Effector memory CD8-positive, alpha-beta T cell (primary cell): ENCODE measurements around the gene FAM53A.

Source experiments
- ATAC-seq: fragments of 150-1000 bp; cut with Tn5 transposase; replicated peaks from 2 replicates; pipeline ENCODE4 v1.10.0; 2021; ENCODE audit warnings: mild to moderate bottlenecking, moderate library complexity
- DNase-seq, 3 experiments: peaks; one replicate each; pipeline ENCODE4 v3.0.0; 2021
- H3K27ac Mint-ChIP-seq, 2 donors: one replicate each; pipeline ENCODE4 v1.8.0; 2022; ENCODE audit warnings: mild to moderate bottlenecking in 2 of 2, mixed read lengths in 2 of 2, moderate library complexity in 2 of 2
- H3K27me3 Mint-ChIP-seq, 2 donors: one replicate each; pipeline ENCODE4 v1.8.0; 2022; ENCODE audit warnings: mixed read lengths in 2 of 2
- H3K36me3 Mint-ChIP-seq: one replicate; pipeline ENCODE4 v1.8.0; 2022; ENCODE audit warnings: mild to moderate bottlenecking, moderate library complexity, mixed read lengths; ENCODE audit not compliant: insufficient read depth
- H3K4me1 Mint-ChIP-seq, 2 donors: one replicate each; pipeline ENCODE4 v1.8.0; 2022; ENCODE audit warnings: low read depth in 2 of 2, mixed read lengths in 2 of 2
- H3K4me3 Mint-ChIP-seq, 2 donors: one replicate each; pipeline ENCODE4 v1.8.0; 2022; ENCODE audit warnings: mild to moderate bottlenecking in 2 of 2, mixed read lengths in 2 of 2, moderate library complexity in 2 of 2
- H3K9me3 Mint-ChIP-seq, 2 donors: one replicate each; pipeline ENCODE4 v1.8.0; 2022; ENCODE audit warnings: mixed read lengths in 2 of 2

FAM53A gene

GRCh38 chr4:1599491-1600210, 84.5 kb downstream of the FAM53A start:
- H3K27ac Mint-ChIP-seq = no peak overlapping the region
- no peak for DNase-seq
- no peak overlapping the region for H3K4me3 Mint-ChIP-seq
- peaks cover 2 to 4% of the 10 kb centered on the region in 2 donors for H3K4me1 Mint-ChIP-seq
- no peaks in the 10 kb centered on the region for H3K36me3 Mint-ChIP-seq
- ATAC-seq = no peak
- peaks cover 15 to 17% of the 10 kb centered on the region in 2 donors for H3K27me3 Mint-ChIP-seq
- no peaks in the 10 kb centered on the region for H3K9me3 Mint-ChIP-seq

DNA sequence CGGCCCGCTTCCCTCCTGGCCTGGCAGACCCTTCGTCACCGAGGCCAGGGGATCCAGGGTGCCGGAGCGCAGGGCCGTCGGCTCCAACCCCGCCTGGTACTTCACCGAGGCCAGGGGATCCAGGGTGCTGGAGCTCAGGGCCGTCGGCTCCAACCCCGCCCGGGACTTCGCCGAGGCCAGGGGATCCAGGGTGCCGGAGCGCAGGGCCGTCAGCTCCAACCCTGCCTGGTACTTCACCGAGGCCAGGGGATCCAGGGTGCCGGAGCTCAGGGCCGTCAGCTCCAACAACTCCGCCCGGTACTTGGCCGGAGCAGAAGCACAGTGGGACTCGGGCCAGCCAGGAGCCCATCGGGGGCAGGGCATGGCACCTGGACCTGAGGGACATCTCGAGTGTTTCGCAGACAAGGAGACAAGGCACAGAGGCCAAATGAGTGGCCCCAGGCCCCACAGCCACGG, 85.1 kb downstream of the FAM53A start:
- Mint-ChIP-seq H3K27me3 (peaks cover 15 to 16% of the 10 kb centered on the region in 2 donors), H3K9me3 (no peaks in the 10 kb centered on the region), H3K36me3 (no peaks in the 10 kb centered on the region), H3K4me3 (no peak overlapping the region), H3K4me1 (peaks cover 1 to 4% of the 10 kb centered on the region in 2 donors), H3K27ac (no peak overlapping the region)
- no peak for DNase-seq
- ATAC-seq = no peak

DNA sequence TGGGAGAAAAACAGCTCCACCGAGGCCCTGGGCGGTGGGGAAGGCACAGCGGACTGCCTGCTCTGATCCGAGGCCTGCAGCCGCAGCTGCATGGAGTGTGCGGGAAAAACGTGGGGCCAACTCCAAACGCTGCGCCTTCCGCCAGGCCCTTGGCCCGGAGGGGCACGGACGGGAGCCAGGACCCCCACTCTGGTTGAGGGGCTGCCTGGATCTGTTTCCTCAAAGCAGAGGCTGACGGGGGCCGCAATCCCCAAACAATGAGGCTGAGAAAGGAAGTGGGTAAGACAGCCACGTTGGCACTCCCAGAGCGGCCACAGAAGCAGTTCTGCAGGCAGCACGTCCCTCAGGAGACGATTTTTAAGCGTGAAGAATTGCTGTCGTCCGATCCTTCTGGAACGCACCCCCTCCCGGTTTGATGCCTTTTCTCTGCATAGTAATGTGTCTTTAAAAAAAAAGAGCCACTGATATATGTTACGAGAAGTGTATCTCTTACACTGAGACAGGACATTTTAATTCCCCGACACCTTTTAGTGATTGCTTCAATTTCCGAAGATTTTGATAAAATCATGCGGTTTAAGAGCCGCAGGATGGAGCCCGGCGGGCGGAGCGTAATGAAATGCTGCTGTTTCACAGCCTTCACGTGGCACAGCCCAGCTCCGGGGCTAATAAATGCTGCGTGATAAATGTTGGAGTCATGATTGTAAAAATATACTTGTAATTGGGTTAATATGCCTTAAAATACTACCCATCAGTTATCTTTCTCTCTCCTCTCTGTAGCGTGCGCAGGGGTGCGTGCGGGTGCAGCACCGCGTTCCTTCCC, 85.7 kb downstream of the FAM53A start:
- ATAC-seq = no peak
- no peak for DNase-seq
- Mint-ChIP-seq H3K36me3 (no peaks in the 10 kb centered on the region), H3K4me1 (peaks cover 1 to 4% of the 10 kb centered on the region in 2 donors), H3K27ac (no peak overlapping the region), H3K4me3 (no peak overlapping the region), H3K27me3 (peaks cover 11 to 15% of the 10 kb centered on the region in 2 donors), H3K9me3 (no peaks in the 10 kb centered on the region)

GRCh38 chr4:1597021-1597931, 86.8 kb downstream of the FAM53A start:
- no peak overlapping the region for H3K4me3 Mint-ChIP-seq
- ATAC-seq (no peak), DNase-seq (no peak)
- H3K27me3 Mint-ChIP-seq = peaks cover 6 to 7% of the 10 kb centered on the region in 2 donors
- H3K9me3 Mint-ChIP-seq = no peaks in the 10 kb centered on the region
- no peaks in the 10 kb centered on the region for H3K36me3 Mint-ChIP-seq
- no peak overlapping the region for H3K27ac Mint-ChIP-seq
- peaks cover 1 to 4% of the 10 kb centered on the region in 2 donors for H3K4me1 Mint-ChIP-seq

- peaks cover 4 to 7% of the 10 kb centered on the region in 2 donors for H3K27me3 Mint-ChIP-seq
- no peak overlapping the region for H3K27ac Mint-ChIP-seq
- no peak for DNase-seq
- no peaks in the 10 kb centered on the region for H3K36me3 Mint-ChIP-seq
- ATAC-seq = no peak
- H3K4me3 Mint-ChIP-seq = no peak overlapping the region
- peaks cover 1 to 4% of the 10 kb centered on the region in 2 donors for H3K4me1 Mint-ChIP-seq
- no peaks in the 10 kb centered on the region for H3K9me3 Mint-ChIP-seq
These were observed 87.7 kb downstream of the FAM53A start for GRCh38 chr4:1596393-1596792.

DNA sequence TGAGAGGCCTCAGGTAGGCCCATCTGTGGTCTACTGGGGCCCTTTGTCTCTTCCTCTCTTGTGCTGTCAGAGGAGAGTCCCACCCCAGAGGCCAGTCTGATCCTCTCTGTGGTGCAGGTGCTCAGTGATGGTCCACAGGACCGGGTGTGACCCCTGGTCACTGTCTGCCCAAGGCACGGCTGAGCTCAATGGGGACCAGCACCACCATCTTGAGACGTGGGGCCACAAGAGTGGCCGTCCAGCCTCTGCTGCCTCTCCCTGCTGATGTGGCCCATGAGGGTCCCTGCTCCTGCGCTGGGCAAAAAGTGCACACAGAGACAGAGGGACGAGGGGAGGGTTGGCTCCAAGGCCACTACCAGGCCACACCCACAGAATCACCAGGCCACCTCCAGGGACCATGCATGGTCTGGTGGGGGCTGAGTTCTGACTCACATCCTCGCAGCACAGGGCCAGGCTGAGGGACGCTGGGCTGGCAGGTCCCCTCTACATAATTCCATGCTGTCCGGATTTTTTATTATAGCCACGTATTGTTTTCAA, 88.3 kb downstream of the FAM53A start:
- H3K4me3 Mint-ChIP-seq = no peak overlapping the region
- peaks cover 4 to 6% of the 10 kb centered on the region in 2 donors for H3K27me3 Mint-ChIP-seq
- DNase-seq (no peak), ATAC-seq (no peak)
- H3K36me3 Mint-ChIP-seq = no peaks in the 10 kb centered on the region
- H3K9me3 Mint-ChIP-seq = peaks cover 1 to 5% of the 10 kb centered on the region in 2 donors
- H3K27ac Mint-ChIP-seq = no peak overlapping the region
- H3K4me1 Mint-ChIP-seq = peaks cover 1 to 4% of the 10 kb centered on the region in 2 donors

- H3K4me3 Mint-ChIP-seq = no peak overlapping the region
- no peaks in the 10 kb centered on the region for H3K36me3 Mint-ChIP-seq
- peaks cover 4 to 7% of the 10 kb centered on the region in 2 donors for H3K9me3 Mint-ChIP-seq
- H3K4me1 Mint-ChIP-seq = peaks cover 0 to 1% of the 10 kb centered on the region in 2 donors
- H3K27me3 Mint-ChIP-seq = peaks cover 0 to 5% of the 10 kb centered on the region in 2 donors
- no peak for ATAC-seq
- no peak overlapping the region for H3K27ac Mint-ChIP-seq
- no peak for DNase-seq
These were observed 89.0 kb downstream of the FAM53A start for GRCh38 chr4:1594871-1595788.

DNA sequence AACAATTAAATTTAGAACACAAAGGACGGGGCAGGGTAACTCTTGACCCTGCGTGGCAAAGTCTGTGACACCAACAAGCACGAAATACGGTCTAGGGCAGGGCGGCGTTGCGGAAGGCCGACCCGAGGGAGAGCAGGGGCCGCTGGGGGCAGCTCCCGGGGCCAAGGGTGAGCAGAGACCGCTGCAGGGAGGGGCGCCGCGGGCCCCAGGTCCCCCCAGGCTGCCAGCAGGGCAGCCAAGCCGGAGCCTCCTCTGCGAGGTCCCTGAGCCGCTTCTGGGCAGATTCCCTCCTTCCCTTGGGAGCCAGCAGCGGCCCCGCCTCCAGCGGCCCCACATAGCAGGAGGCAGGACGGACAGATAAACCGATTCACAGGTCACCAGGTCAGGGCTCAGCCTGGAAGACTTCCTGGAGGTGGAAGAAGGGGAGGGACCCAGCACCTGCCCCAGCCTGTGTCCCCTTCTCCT, 90.2 kb downstream of the FAM53A start:
- ATAC-seq = no peak
- Mint-ChIP-seq H3K27me3 (peaks cover 0 to 7% of the 10 kb centered on the region in 2 donors), H3K36me3 (no peaks in the 10 kb centered on the region), H3K27ac (no peak overlapping the region), H3K9me3 (peaks cover 6 to 7% of the 10 kb centered on the region in 2 donors), H3K4me3 (no peak overlapping the region), H3K4me1 (peaks cover 0 to 1% of the 10 kb centered on the region in 2 donors)
- DNase-seq = no peak

DNA sequence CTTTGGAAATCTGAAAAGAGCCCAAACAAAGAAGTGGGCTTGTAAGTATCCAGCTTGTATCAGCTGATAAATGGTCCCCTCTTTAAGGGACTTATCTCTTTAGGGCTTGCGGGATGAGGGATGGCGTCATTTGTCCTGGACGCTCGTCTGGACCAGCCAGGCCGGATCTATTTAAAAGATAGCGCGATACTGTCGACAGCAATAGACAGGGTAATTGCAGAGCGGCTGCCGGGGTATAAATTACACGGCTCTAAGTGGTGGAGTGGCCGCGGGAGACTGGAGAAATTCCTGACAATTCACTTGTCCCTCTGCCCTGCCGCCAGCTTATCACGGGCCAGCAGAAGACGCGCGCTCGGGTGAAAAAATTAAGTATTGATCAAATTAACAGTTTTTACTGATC, 90.7 kb downstream of the FAM53A start:
- peaks cover 0 to 1% of the 10 kb centered on the region in 2 donors for H3K4me1 Mint-ChIP-seq

GRCh38 chr4:1592709-1593417, 91.2 kb downstream of the FAM53A start:
- DNase-seq (no peak), ATAC-seq (no peak)
- Mint-ChIP-seq H3K4me3 (no peak overlapping the region), H3K36me3 (no peaks in the 10 kb centered on the region), H3K27ac (no peak overlapping the region), H3K27me3 (peaks cover 0 to 15% of the 10 kb centered on the region in 2 donors), H3K9me3 (peaks cover 6 to 7% of the 10 kb centered on the region in 2 donors), H3K4me1 (peaks cover 0 to 1% of the 10 kb centered on the region in 2 donors)

More for the DNA sequence above, 90.7 kb downstream of the FAM53A start:
- ATAC-seq (no peak), DNase-seq (no peak)
- Mint-ChIP-seq H3K4me3 (no peak overlapping the region), H3K9me3 (peaks cover 6 to 7% of the 10 kb centered on the region in 2 donors), H3K27me3 (peaks cover 0 to 10% of the 10 kb centered on the region in 2 donors), H3K27ac (no peak overlapping the region), H3K36me3 (no peaks in the 10 kb centered on the region)

- H3K36me3 Mint-ChIP-seq = no peaks in the 10 kb centered on the region
- H3K27ac Mint-ChIP-seq = no peak overlapping the region
- peaks cover 0 to 15% of the 10 kb centered on the region in 2 donors for H3K27me3 Mint-ChIP-seq
- no peak overlapping the region for H3K4me3 Mint-ChIP-seq
- DNase-seq = no peak
- no peak for ATAC-seq
- H3K9me3 Mint-ChIP-seq = peaks cover 6 to 7% of the 10 kb centered on the region in 2 donors
- H3K4me1 Mint-ChIP-seq = peaks cover 0 to 1% of the 10 kb centered on the region in 2 donors
These were observed 91.9 kb downstream of the FAM53A start for GRCh38 chr4:1592068-1592708.
